Caco-2 (cell line): ENCODE results near the gene NOX4. TPM values are rescaled to one million over a fixed set of nuclear protein-coding genes. Genes with fewer than 3 reads are reported as not detected.
A peak's percentile ranks its signal among the peaks of the same experiment; 100 is the strongest.

Experiments
- BruUV-seq: library from RNA; stranded (reverse); fragments of 400-500 nt; replicated peaks from 2 replicates; lab custom pipeline; 2021; lab: Mats Ljungman, UMichigan
- CTCF ChIA-PET: fragments of 300-600 bp; sonication (Branson Sonifier 250); formaldehyde crosslinking; loops from one replicate; lab custom pipeline; 2022; ENCODE audit warnings: antibody characterized with exemption; lab: Charles Lee
- POLR2A ChIA-PET: fragments of 300-600 bp; sonication (Branson Sonifier 250); formaldehyde crosslinking; loops from one replicate; lab custom pipeline; 2022; ENCODE audit warnings: antibody characterized with exemption; lab: Charles Lee
- DNase-seq, 2 experiments: peaks; one replicate each; pipeline versions ENCODE4 v3.0.0 to v3.0.0-alpha.2; 2020 to 2022
- H3K27me3 ChIP-seq: replicated peaks from 2 replicates; pipeline ENCODE4 v1.6.0; 2011; ENCODE audit warnings: low read length; ENCODE audit not compliant: control insufficient read depth, insufficient read depth
- H3K36me3 ChIP-seq: 2 replicates; pipeline ENCODE4 v1.5.1; 2011; ENCODE audit warnings: low read length; ENCODE audit not compliant: control insufficient read depth, insufficient read depth
- H3K4me1 ChIP-seq: fragments of 250-450 bp; sonication (Bioruptor Pico); 2 replicates; pipeline ENCODE4 v1.5.1; 2020; ENCODE audit warnings: mild to moderate bottlenecking
- H3K4me3 ChIP-seq: 2 replicates; pipeline ENCODE4 v1.5.1; 2011; ENCODE audit warnings: low read depth, mild to moderate bottlenecking, control low read depth, low read length
- H3K9me3 ChIP-seq: fragments of 250-450 bp; sonication (Bioruptor Pico); 2 replicates; pipeline ENCODE4 v1.5.1; 2020; ENCODE audit warnings: mild to moderate bottlenecking, moderate library complexity
- H3K27ac Mint-ChIP-seq: one replicate; pipeline ENCODE4 v1.8.0; 2022; ENCODE audit warnings: mixed read lengths; ENCODE audit not compliant: unreplicated experiment
- H3K27me3 Mint-ChIP-seq: one replicate; pipeline ENCODE4 v1.8.0; 2022; ENCODE audit warnings: mixed read lengths; ENCODE audit not compliant: insufficient read depth, unreplicated experiment
- H3K36me3 Mint-ChIP-seq: one replicate; pipeline ENCODE4 v1.8.0; 2022; ENCODE audit warnings: mild to moderate bottlenecking, mixed read lengths; ENCODE audit not compliant: insufficient read depth, unreplicated experiment
- H3K4me1 Mint-ChIP-seq: one replicate; pipeline ENCODE4 v1.8.0; 2022; ENCODE audit warnings: low read depth, mixed read lengths; ENCODE audit not compliant: unreplicated experiment
- H3K4me3 Mint-ChIP-seq: one replicate; pipeline ENCODE4 v1.8.0; 2022; ENCODE audit warnings: mild to moderate bottlenecking, moderate library complexity, mixed read lengths; ENCODE audit not compliant: unreplicated experiment
- H3K9me3 Mint-ChIP-seq: one replicate; pipeline ENCODE4 v1.8.0; 2022; ENCODE audit warnings: mixed read lengths; ENCODE audit not compliant: unreplicated experiment
- intact Hi-C: fragments of 100-400 bp; cut with micrococcal nuclease; formaldehyde crosslinking; loops from one replicate; pipeline ENCODE4 v1.10.0; 2022; ENCODE audit not compliant: unreplicated experiment
- total RNA-seq: library from RNA; stranded (reverse); gene quantifications from 2 replicates; pipeline ENCODE4 v1.2.3, GENCODE V29; 2022
- TF ChIP-seq, protein P1 (sequence below), 2 experiments: fragments of 200-600 bp in 1 of 2; IDR thresholded peaks; 1 replicate in 1 of 2; 2 replicates in 1 of 2; pipeline versions ENCODE4 v1.5.1 to v1.8.0; 2011 to 2022; ENCODE audit warnings: antibody characterized with exemption in 1 of 2, control low read depth in 1 of 2, inconsistent platforms in 1 of 2, low read depth in 1 of 2, low read length in 1 of 2, mild to moderate bottlenecking in 1 of 2, moderate library complexity in 1 of 2; ENCODE audit not compliant: insufficient read depth in 1 of 2, severe bottlenecking in 1 of 2, unreplicated experiment in 1 of 2

The NOX4 gene
- total RNA-seq, 1 experiment from 2014 or later = not detected

DNA sequence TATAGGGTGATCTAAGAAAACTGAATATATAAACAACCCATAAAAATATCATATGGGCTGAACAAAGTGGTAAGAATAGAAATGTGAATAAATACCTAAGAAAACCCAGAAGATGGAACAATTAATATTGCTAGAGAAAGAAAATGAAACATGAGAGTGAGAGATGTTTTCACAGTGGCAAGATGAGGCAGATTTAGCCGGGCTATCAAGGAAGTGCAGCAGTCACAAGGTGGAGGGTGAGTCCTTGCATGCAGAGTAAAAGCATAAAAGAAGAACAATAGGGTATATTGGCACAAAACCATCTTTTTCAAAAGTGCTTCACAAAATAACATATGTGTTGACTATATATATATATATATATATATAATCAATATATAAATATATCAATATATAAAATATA, 49.6 kb downstream of the NOX4 start:
- no TSS peak for BruUV-seq
- POLR2A ChIA-PET = no interaction called here

DNA sequence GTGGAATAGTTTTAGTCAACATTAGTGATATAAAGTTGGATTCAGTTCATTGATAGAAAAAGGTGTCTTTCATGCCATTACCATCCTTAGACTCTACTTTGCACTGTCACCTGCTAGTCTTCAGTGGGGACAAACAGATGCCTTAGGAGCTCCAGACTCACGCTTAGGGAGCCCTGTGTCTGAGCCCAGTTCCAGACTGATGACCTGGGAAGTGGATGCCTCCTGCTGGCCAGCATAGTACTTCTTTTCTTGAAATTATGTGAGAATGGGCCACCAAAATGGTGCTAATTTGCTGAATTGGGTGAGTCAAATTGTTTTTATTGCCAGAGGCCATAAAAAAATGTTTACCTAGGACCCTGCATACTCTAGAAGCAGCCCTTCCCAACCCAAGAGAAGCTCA, 53.9 kb downstream of the NOX4 start:
- Histone ChIP-seq H3K4me3 (no peak overlapping the region), H3K9me3 (no peaks in the 10 kb centered on the region), H3K4me1 (no peaks in the 10 kb centered on the region), H3K36me3 (no peaks in the 10 kb centered on the region), H3K27me3 (no peaks in the 10 kb centered on the region)
- CTCF ChIA-PET = no interaction called here
- Mint-ChIP-seq H3K9me3 (no peaks in the 10 kb centered on the region), H3K4me1 (no peaks in the 10 kb centered on the region), H3K36me3 (no peaks in the 10 kb centered on the region), H3K27me3 (peaks cover 4% of the 10 kb centered on the region), H3K27ac (no peak overlapping the region), H3K4me3 (no peak overlapping the region)
- TF ChIP-seq, protein P1, sequence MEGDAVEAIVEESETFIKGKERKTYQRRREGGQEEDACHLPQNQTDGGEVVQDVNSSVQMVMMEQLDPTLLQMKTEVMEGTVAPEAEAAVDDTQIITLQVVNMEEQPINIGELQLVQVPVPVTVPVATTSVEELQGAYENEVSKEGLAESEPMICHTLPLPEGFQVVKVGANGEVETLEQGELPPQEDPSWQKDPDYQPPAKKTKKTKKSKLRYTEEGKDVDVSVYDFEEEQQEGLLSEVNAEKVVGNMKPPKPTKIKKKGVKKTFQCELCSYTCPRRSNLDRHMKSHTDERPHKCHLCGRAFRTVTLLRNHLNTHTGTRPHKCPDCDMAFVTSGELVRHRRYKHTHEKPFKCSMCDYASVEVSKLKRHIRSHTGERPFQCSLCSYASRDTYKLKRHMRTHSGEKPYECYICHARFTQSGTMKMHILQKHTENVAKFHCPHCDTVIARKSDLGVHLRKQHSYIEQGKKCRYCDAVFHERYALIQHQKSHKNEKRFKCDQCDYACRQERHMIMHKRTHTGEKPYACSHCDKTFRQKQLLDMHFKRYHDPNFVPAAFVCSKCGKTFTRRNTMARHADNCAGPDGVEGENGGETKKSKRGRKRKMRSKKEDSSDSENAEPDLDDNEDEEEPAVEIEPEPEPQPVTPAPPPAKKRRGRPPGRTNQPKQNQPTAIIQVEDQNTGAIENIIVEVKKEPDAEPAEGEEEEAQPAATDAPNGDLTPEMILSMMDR (IDR thresholded peaks at IDR 0.05; ENCODE audit: insufficient read depth in 1 of 2, low read depth in 1 of 2, low read length in 1 of 2, severe bottlenecking in 1 of 2, unreplicated experiment in 1 of 2) = no peak
- intact Hi-C loops = loop anchor here (10.0 kb wide), 1 partner anchor 233 kb away; no protein-coding TSS in a partner anchor
- no TSS peak for BruUV-seq
- POLR2A ChIA-PET = no interaction called here
- no peak for DNase-seq

More for the DNA sequence above, 49.6 kb downstream of the NOX4 start:
- no peak for DNase-seq
- TF ChIP-seq, protein P1 (IDR thresholded peaks at IDR 0.05; ENCODE audit: insufficient read depth in 1 of 2, low read depth in 1 of 2, low read length in 1 of 2, severe bottlenecking in 1 of 2, unreplicated experiment in 1 of 2) = no peak
- no peaks in the 10 kb centered on the region for H3K4me1 Mint-ChIP-seq
- intact Hi-C loops = loop anchor here (5.0 kb wide), 1 partner anchor 51 kb away; the partner anchor contains the start of gene NOX4
- H3K27me3 ChIP-seq = no peaks in the 10 kb centered on the region
- CTCF ChIA-PET = no interaction called here
- H3K27ac Mint-ChIP-seq = no peak overlapping the region
- H3K9me3 ChIP-seq = no peaks in the 10 kb centered on the region
- H3K36me3 ChIP-seq = no peaks in the 10 kb centered on the region
- no peak overlapping the region for H3K4me3 Mint-ChIP-seq
- no peak overlapping the region for H3K4me3 ChIP-seq
- H3K27me3 Mint-ChIP-seq = peaks cover 7% of the 10 kb centered on the region
- no peaks in the 10 kb centered on the region for H3K9me3 Mint-ChIP-seq
- no peaks in the 10 kb centered on the region for H3K36me3 Mint-ChIP-seq
- H3K4me1 ChIP-seq = no peaks in the 10 kb centered on the region

DNA sequence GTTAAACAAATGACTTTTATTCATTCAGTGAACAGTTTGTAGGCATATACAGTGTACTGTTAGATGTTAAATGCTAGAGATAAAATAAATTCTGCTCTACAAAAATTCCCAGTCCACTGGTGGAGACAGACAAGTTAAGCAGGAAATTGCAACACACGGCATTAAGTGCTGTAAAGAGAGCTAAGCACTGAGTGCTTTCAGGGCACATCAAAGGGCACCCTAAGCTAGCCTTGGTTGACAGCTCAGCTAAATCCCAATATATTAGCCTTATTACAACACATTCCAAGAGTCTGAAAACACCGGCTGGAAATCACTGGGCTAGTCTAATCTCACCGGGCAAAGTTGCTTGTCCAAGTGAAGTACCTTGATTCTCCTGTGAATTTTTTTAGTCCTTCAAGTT, 55.1 kb downstream of the NOX4 start:
- Mint-ChIP-seq H3K27ac (no peak overlapping the region), H3K27me3 (no peaks in the 10 kb centered on the region)

More for the DNA sequence above, 55.1 kb downstream of the NOX4 start:
- H3K36me3 ChIP-seq = no peaks in the 10 kb centered on the region
- H3K4me1 ChIP-seq = no peaks in the 10 kb centered on the region
- no peak overlapping the region for H3K4me3 Mint-ChIP-seq
- ChIA-PET CTCF (no interaction called here), POLR2A (no interaction called here)
- H3K9me3 ChIP-seq = no peaks in the 10 kb centered on the region
- TF ChIP-seq, protein P1 (IDR thresholded peaks at IDR 0.05; ENCODE audit: insufficient read depth in 1 of 2, low read depth in 1 of 2, low read length in 1 of 2, severe bottlenecking in 1 of 2, unreplicated experiment in 1 of 2) = no peak
- intact Hi-C loops = loop anchor here (10.0 kb wide), 1 partner anchor 231 kb away; no protein-coding TSS in a partner anchor
- peak; percentile 56 to 71 for DNase-seq
- H3K36me3 Mint-ChIP-seq = no peaks in the 10 kb centered on the region
- BruUV-seq = no TSS peak
- no peaks in the 10 kb centered on the region for H3K4me1 Mint-ChIP-seq
- H3K9me3 Mint-ChIP-seq = no peaks in the 10 kb centered on the region
- no peaks in the 10 kb centered on the region for H3K27me3 ChIP-seq
- no peak overlapping the region for H3K4me3 ChIP-seq
